ENCODE measurements around the gene FAM149B1. TPM values are rescaled to one million over a fixed set of nuclear protein-coding genes. Genes with fewer than 3 reads are reported as not detected.

FAM149B1 gene
- total and polyA plus RNA-seq, 2 of the 13 experiments (the other 11 are each of a cell fraction or from before 2014, with no cell fraction given) = 9.3 to 16.8 TPM

DNA sequence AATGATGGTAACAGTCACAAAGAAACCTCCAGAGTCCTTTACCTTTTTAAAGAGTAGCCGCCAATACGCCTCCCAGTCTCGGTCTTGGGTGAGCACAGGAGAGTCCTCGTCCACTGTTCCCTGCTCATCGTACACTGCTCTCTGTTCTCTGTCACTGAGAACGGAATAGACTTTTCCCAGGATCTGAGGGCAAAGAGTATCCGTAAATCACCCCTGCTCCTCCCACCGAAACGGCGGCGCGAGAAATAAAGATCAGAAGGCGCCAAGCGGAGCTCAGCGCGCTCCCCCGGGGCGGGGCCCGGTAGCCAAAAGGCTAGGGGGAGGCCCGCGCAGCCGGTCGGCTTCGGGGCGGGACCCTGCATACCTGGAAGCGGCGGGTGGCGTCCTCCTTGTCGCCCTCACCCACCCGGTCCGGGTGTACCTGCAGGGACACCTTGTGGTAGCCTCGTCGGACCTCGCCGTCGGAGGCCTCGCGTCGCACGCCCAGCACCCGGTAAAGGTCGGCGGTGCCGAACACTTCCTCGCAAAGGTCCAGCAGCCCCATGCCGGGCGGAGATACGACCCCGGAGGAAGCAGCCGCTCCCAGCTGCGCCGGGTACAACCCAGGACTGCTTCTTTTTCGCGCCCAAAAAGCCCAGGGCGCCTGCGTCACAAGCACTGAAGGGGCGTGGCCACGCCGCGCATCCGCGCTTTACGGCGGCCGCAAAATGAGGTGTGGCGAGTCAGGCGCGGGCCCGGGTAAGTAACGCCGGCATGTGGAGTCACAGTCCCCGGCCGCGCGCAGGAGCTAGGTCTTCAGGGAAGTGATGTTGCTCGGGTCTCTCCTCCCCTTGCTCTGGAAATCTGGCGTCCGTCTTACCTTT, 79.0 kb downstream of the FAM149B1 start, which contains the start of gene DNAJC9 (continued):
- no peak for TF ChIP-seq TOE1 (CRISPR knock-in tag; IDR thresholded peaks at IDR 0.05)
- TF ChIP-seq ZNF253 (CRISPR knock-in tag; IDR thresholded peaks at IDR 0.05; ENCODE audit: borderline replicate concordance) = peak; percentile 91
- peak; percentile 78; the same call in 1 of the 2 replicates for TF ChIP-seq KDM3A (CRISPR knock-in tag; IDR thresholded peaks at IDR 0.05; ENCODE audit: low read depth)
- TF ChIP-seq MATR3 (CRISPR knock-in tag; IDR thresholded peaks at IDR 0.05) = no peak
- TF ChIP-seq, protein P1, sequence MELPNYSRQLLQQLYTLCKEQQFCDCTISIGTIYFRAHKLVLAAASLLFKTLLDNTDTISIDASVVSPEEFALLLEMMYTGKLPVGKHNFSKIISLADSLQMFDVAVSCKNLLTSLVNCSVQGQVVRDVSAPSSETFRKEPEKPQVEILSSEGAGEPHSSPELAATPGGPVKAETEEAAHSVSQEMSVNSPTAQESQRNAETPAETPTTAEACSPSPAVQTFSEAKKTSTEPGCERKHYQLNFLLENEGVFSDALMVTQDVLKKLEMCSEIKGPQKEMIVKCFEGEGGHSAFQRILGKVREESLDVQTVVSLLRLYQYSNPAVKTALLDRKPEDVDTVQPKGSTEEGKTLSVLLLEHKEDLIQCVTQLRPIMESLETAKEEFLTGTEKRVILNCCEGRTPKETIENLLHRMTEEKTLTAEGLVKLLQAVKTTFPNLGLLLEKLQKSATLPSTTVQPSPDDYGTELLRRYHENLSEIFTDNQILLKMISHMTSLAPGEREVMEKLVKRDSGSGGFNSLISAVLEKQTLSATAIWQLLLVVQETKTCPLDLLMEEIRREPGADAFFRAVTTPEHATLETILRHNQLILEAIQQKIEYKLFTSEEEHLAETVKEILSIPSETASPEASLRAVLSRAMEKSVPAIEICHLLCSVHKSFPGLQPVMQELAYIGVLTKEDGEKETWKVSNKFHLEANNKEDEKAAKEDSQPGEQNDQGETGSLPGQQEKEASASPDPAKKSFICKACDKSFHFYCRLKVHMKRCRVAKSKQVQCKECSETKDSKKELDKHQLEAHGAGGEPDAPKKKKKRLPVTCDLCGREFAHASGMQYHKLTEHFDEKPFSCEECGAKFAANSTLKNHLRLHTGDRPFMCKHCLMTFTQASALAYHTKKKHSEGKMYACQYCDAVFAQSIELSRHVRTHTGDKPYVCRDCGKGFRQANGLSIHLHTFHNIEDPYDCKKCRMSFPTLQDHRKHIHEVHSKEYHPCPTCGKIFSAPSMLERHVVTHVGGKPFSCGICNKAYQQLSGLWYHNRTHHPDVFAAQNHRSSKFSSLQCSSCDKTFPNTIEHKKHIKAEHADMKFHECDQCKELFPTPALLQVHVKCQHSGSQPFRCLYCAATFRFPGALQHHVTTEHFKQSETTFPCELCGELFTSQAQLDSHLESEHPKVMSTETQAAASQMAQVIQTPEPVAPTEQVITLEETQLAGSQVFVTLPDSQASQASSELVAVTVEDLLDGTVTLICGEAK (IDR thresholded peaks at IDR 0.05) = no peak
- TF ChIP-seq, protein P1 (CRISPR knock-in tag; IDR thresholded peaks at IDR 0.05) = peak; percentile 71; the same call in 1 of the 2 replicates
- no peak for TF ChIP-seq ZNF24 (IDR thresholded peaks at IDR 0.05)
- 0 out of 2 replicates have a peak, but pooled peaks have one; percentile 36 for TF ChIP-seq ZBTB20 (CRISPR knock-in tag; IDR thresholded peaks at IDR 0.05; ENCODE audit: borderline replicate concordance, low read depth)
- no peak for TF ChIP-seq ZC3H4 (CRISPR knock-in tag; IDR thresholded peaks at IDR 0.05; ENCODE audit: borderline replicate concordance)
- TF ChIP-seq, protein P2, sequence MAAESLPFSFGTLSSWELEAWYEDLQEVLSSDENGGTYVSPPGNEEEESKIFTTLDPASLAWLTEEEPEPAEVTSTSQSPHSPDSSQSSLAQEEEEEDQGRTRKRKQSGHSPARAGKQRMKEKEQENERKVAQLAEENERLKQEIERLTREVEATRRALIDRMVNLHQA (CRISPR knock-in tag; IDR thresholded peaks at IDR 0.05) = no peak
- TF ChIP-seq, protein P3, sequence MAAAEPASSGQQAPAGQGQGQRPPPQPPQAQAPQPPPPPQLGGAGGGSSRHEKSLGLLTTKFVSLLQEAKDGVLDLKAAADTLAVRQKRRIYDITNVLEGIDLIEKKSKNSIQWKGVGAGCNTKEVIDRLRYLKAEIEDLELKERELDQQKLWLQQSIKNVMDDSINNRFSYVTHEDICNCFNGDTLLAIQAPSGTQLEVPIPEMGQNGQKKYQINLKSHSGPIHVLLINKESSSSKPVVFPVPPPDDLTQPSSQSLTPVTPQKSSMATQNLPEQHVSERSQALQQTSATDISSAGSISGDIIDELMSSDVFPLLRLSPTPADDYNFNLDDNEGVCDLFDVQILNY (CRISPR knock-in tag; conservative IDR thresholded peaks at IDR 0.05) = peak; percentile 88
- no peak; the same call in 1 of the 2 replicates for TF ChIP-seq TBP (CRISPR knock-in tag; IDR thresholded peaks at IDR 0.05)
- TF ChIP-seq MAZ (IDR thresholded peaks at IDR 0.05; ENCODE audit: borderline replicate concordance, low read depth, low read length) = no peak
- peak; percentile 93 for TF ChIP-seq MAZ (CRISPR knock-in tag; IDR thresholded peaks at IDR 0.05; ENCODE audit: low read depth)
- TF ChIP-seq ZFP41 (CRISPR knock-in tag; IDR thresholded peaks at IDR 0.05; ENCODE audit: borderline replicate concordance) = 0 out of 2 replicates have a peak, but pooled peaks have one; percentile 68
- TF ChIP-seq ATF7 (IDR thresholded peaks at IDR 0.05) = no peak
- TF ChIP-seq ATF7 (CRISPR knock-in tag; IDR thresholded peaks at IDR 0.05) = no peak
- TF ChIP-seq ISX (CRISPR knock-in tag; conservative IDR thresholded peaks at IDR 0.05) = no peak
- TF ChIP-seq DPF2 (CRISPR knock-in tag; IDR thresholded peaks at IDR 0.05; ENCODE audit: borderline replicate concordance, low read depth) = no peak
- TF ChIP-seq KDM1A (CRISPR knock-in tag; IDR thresholded peaks at IDR 0.05) = no peak
- no peak for TF ChIP-seq ZNF577 (CRISPR knock-in tag; IDR thresholded peaks at IDR 0.05; ENCODE audit: borderline replicate concordance, low read depth)

All from HepG2 (cell line).